A549 (cell line): ENCODE data around the gene NEUROG1. TPM values are rescaled to one million over a fixed set of nuclear protein-coding genes. Genes with fewer than 3 reads are reported as not detected.

Experiments used
- ATAC-seq, 2 experiments: fragments of 200-7000 bp in 1 of 2; fragments of >200 bp in 1 of 2; cut with Nextera tagmentation in 1 of 2; cut with Tn5 transposase in 1 of 2; 3 replicates each; pipeline versions ENCODE4 v1.8.0 to v1.9.1; 2018 to 2020; ENCODE audit warnings: mild to moderate bottlenecking in 1 of 2, moderate library complexity in 1 of 2
- CTCF ChIA-PET: fragments of 300-600 bp; sonication (Branson Sonifier 250); formaldehyde crosslinking; extraction: SDS; loops from one replicate; lab custom pipeline; 2021; ENCODE audit warnings: antibody characterized with exemption, inconsistent platforms; lab: Yijun Ruan, JAX
- POLR2A ChIA-PET: fragments of 350-600 bp; formaldehyde crosslinking; extraction: SDS; loops from one replicate; lab custom pipeline; 2021; ENCODE audit warnings: antibody characterized with exemption, inconsistent platforms; lab: Yijun Ruan, JAX
- DNase-seq, 2 experiments: peaks; one replicate each; pipeline versions ENCODE4 v3.0.0 to v3.0.0-alpha.2; 2011 to 2016; ENCODE audit warnings: low read depth in 1 of 2, low spot score in 1 of 2
- FAIRE-seq: peaks from 2 replicates; lab custom pipeline; 2011; peaks lifted over from hg19 to GRCh38; lab: Jason Lieb, UNC
- H3K27ac ChIP-seq, 2 experiments: fragments of >200 bp; sonication (Bioruptor Twin); formaldehyde crosslinking; 3 replicates each; pipeline ENCODE4 v1.5.1; 2016 to 2017
- H3K4me1 ChIP-seq: fragments of >200 bp; sonication (Bioruptor Twin); formaldehyde crosslinking; 3 replicates; pipeline ENCODE4 v1.6.1; 2016
- H3K4me2 ChIP-seq: fragments of >200 bp; sonication (Bioruptor Twin); formaldehyde crosslinking; 3 replicates; pipeline ENCODE4 v1.6.1; 2016
- H3K4me3 ChIP-seq: fragments of >200 bp; sonication (Bioruptor Twin); formaldehyde crosslinking; 3 replicates; pipeline ENCODE4 v1.5.1; 2016
- H3K9me3 ChIP-seq: fragments of >200 bp; sonication (Bioruptor Twin); formaldehyde crosslinking; 3 replicates; pipeline ENCODE4 v1.6.1; 2016
- CBX8 ChIP-seq: fragments of 200-600 bp; sonication (generic); IDR thresholded peaks from 2 replicates; pipeline ENCODE4 v1.6.1; 2016
- ESRRA ChIP-seq: fragments of 150-350 bp; IDR thresholded peaks from 2 replicates; pipeline ENCODE4 v1.6.1; 2014; ENCODE audit warnings: mild to moderate bottlenecking, low read length, borderline replicate concordance
- FOSB ChIP-seq: fragments of 250-450 bp; sonication (Bioruptor Pico); IDR thresholded peaks from 2 replicates; pipeline ENCODE4 v1.5.0; 2020; ENCODE audit warnings: mild to moderate bottlenecking, moderate library complexity
- FOXS1 ChIP-seq: fragments of 250-450 bp; sonication (Bioruptor Pico); IDR thresholded peaks from 2 replicates; pipeline ENCODE4 v1.5.0; 2020; ENCODE audit warnings: mild to moderate bottlenecking, moderate library complexity
- GATA3 ChIP-seq: IDR thresholded peaks from 2 replicates; pipeline ENCODE4 v1.6.1; 2012; ENCODE audit warnings: borderline replicate concordance
- KDM1A ChIP-seq: fragments of 200-600 bp; sonication (generic); IDR thresholded peaks from 2 replicates; pipeline ENCODE4 v1.6.1; 2016; ENCODE audit warnings: low read depth, mild to moderate bottlenecking
- RAD21 ChIP-seq, 2 experiments: fragments of >200 bp in 1 of 2; sonication (Bioruptor Twin) in 1 of 2; formaldehyde crosslinking in 1 of 2; IDR thresholded peaks in 1 of 2; conservative IDR thresholded peaks in 1 of 2; 2 replicates in 1 of 2; 3 replicates in 1 of 2; pipeline ENCODE4 v1.6.1; 2012 to 2018; ENCODE audit warnings: inconsistent platforms in 1 of 2
- RCOR1 ChIP-seq: fragments of 150-350 bp; IDR thresholded peaks from 2 replicates; pipeline ENCODE4 v1.6.1; 2014; ENCODE audit warnings: antibody characterized with exemption, low read length, low read depth
- SMC3 ChIP-seq: fragments of >200 bp; sonication (Bioruptor Twin); formaldehyde crosslinking; IDR thresholded peaks from 3 replicates; pipeline ENCODE4 v1.6.1; 2018; ENCODE audit warnings: inconsistent platforms
- TFCP2L1 ChIP-seq: fragments of 250-450 bp; sonication (Bioruptor Pico); IDR thresholded peaks from 2 replicates; pipeline ENCODE4 v1.5.0; 2021; ENCODE audit warnings: mild to moderate bottlenecking
- ZFP36 ChIP-seq: fragments of 450-650 bp; IDR thresholded peaks from 2 replicates; pipeline ENCODE4 v1.6.1; 2014; ENCODE audit warnings: borderline replicate concordance; ENCODE audit not compliant: partially characterized antibody
- ZNF302 ChIP-seq: fragments of 250-450 bp; sonication (Bioruptor Pico); IDR thresholded peaks from 2 replicates; pipeline ENCODE4 v1.9.0; 2021; ENCODE audit warnings: inconsistent platforms, mild to moderate bottlenecking, moderate library complexity
- WGBS: methylation state at CpG from one replicate; pipeline ENCODE4 v1.1.6; 2017; ENCODE audit errors: missing lambda C conversion rate; 5-methylcytosine and 5-hydroxymethylcytosine counted together
- polyA plus RNA-seq, 4 experiments: library from polyadenylated mRNA; depleted of rRNA in 3 of 4; stranded (reverse); fragments of >200 nt; fragmentation: RNase III in 1 of 4; extraction: RNeasy Plus Mini Kit Qiagen cat#74134 plus additional on column Dnase treatment in 1 of 4; gene quantifications; 2 replicates in 3 of 4; 3 replicates in 1 of 4; pipeline ENCODE4 v1.2.3, GENCODE V29; 2011 to 2017
- TF ChIP-seq, protein P1 (sequence below): fragments of 250-450 bp; sonication (Bioruptor Pico); IDR thresholded peaks from 2 replicates; pipeline ENCODE4 v1.5.0; 2020; ENCODE audit warnings: low read depth, mild to moderate bottlenecking, moderate library complexity
- TF ChIP-seq, protein P2 (sequence below): fragments of >200 bp; sonication (Bioruptor Twin); formaldehyde crosslinking; IDR thresholded peaks from 3 replicates; pipeline ENCODE4 v1.5.1; 2016
- TF ChIP-seq, protein P3 (sequence below): fragments of 450-650 bp; IDR thresholded peaks from 2 replicates; pipeline ENCODE4 v1.6.1; 2014; ENCODE audit warnings: antibody characterized with exemption
- TF ChIP-seq, protein P4 (sequence below): fragments of 250-450 bp; sonication (Bioruptor Pico); IDR thresholded peaks from 2 replicates; pipeline ENCODE4 v1.5.0; 2021; ENCODE audit warnings: mild to moderate bottlenecking, moderate library complexity, borderline replicate concordance
- TF ChIP-seq, protein P5 (sequence below): IDR thresholded peaks from 2 replicates; pipeline ENCODE4 v1.6.1; 2012
- TF ChIP-seq, protein P6 (sequence below): fragments of 150-350 bp; IDR thresholded peaks from 2 replicates; pipeline ENCODE4 v1.6.1; 2014; ENCODE audit warnings: low read depth, mild to moderate bottlenecking, low read length

NEUROG1 gene
- polyA plus RNA-seq, 2 of the 4 experiments (the other 2 are of a cell fraction): not detected

DNA sequence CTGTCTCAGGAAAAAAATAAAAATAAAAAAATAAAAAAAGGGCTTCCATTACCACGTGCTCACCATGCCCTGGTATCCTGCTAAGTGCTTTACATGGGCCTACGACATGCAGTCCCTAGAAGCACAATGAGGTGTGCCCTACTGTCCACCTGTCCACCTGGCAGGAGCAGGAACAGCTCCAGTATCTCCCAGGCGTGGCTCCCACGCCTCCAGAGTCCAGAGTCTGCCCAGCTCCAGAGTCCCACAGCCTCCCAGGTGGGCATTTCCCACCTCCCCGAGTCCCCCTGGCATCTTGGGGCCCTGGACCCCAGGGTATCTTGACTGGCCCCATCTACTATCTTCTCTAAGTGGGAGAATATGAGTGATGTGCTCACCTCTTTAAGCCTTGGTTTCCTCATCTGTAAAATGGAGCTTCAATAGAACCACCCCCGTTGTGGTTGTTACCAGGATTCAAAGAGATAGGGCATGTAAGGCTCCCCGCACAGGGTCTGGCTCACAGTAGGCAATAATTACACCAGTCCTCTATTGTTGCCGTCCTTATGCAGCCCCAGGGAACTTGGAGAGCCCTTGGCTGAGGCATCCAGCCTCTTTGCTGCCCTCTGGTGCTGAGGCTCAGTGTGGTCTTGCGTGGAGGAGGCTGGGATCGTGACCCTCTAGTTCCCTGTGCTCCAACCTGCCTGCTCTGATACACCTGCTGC lies 34.1 kb upstream of the NEUROG1 start:
- no peak for FAIRE-seq
- no peak overlapping the region for H3K4me3 ChIP-seq
- no peak overlapping the region for H3K4me2 ChIP-seq
- CTCF ChIA-PET: interaction anchor here (0.7 to 34.8 kb wide), 20 partner anchors 9 to 488 kb away, joined by 3 to 1932 read pairs (median 4); partner anchors contain the start of genes CXCL14, DCANP1, SLC25A48 and TIFAB
- TF ChIP-seq, protein P1, sequence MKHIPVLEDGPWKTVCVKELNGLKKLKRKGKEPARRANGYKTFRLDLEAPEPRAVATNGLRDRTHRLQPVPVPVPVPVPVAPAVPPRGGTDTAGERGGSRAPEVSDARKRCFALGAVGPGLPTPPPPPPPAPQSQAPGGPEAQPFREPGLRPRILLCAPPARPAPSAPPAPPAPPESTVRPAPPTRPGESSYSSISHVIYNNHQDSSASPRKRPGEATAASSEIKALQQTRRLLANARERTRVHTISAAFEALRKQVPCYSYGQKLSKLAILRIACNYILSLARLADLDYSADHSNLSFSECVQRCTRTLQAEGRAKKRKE: no peak
- TF ChIP-seq, protein P2, sequence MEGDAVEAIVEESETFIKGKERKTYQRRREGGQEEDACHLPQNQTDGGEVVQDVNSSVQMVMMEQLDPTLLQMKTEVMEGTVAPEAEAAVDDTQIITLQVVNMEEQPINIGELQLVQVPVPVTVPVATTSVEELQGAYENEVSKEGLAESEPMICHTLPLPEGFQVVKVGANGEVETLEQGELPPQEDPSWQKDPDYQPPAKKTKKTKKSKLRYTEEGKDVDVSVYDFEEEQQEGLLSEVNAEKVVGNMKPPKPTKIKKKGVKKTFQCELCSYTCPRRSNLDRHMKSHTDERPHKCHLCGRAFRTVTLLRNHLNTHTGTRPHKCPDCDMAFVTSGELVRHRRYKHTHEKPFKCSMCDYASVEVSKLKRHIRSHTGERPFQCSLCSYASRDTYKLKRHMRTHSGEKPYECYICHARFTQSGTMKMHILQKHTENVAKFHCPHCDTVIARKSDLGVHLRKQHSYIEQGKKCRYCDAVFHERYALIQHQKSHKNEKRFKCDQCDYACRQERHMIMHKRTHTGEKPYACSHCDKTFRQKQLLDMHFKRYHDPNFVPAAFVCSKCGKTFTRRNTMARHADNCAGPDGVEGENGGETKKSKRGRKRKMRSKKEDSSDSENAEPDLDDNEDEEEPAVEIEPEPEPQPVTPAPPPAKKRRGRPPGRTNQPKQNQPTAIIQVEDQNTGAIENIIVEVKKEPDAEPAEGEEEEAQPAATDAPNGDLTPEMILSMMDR: peak; percentile 50
- TF ChIP-seq RAD21 (conservative IDR thresholded peaks at IDR 0.05 in 1 of 2, IDR thresholded peaks at IDR 0.05 in 1 of 2) (peak; percentile 28 to 37; a peak in 2 of 5 replicates), FOXS1 (no peak), SMC3 (peak; percentile 52; the same call in 2 of the 3 replicates)
- TF ChIP-seq, protein P3, sequence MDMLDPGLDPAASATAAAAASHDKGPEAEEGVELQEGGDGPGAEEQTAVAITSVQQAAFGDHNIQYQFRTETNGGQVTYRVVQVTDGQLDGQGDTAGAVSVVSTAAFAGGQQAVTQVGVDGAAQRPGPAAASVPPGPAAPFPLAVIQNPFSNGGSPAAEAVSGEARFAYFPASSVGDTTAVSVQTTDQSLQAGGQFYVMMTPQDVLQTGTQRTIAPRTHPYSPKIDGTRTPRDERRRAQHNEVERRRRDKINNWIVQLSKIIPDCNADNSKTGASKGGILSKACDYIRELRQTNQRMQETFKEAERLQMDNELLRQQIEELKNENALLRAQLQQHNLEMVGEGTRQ: no peak
- TF ChIP-seq, all 56 proteins: peak for 3
- ATAC-seq (peak; percentile 74 to 87), DNase-seq (peak; percentile 48 to 51)
- no peak overlapping the region for H3K27ac ChIP-seq
- H3K4me1 ChIP-seq: no peaks in the 10 kb centered on the region
- 33% methylated on average over 10 of the region's 10 CpGs for WGBS
- POLR2A ChIA-PET: no interaction called here
- no peaks in the 10 kb centered on the region for H3K9me3 ChIP-seq

DNA sequence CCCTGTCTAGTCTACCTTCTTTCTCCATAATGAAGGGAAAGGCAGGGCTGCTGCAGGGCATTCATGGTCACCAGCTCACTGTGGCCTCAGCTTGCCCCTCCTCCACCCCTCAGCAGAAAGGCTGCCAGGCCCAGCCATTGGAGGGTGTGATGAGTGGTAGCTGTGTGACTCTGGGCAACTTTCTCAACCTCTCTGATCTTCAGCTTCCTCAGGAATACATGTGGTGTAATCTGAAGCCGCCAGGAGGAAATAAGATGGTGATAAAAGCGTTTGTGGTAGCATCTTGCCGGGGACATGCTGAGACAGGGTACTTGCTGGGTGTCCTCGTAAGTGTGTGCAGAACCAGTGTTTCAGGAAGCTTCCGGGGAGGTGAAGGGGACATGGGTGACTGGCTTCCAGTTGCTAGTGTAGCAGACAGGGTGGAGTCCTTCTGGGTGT lies 33.2 kb upstream of the NEUROG1 start:
- FAIRE-seq (no peak), DNase-seq (no peak), ATAC-seq (no peak)
- Histone ChIP-seq H3K4me2 (no peak overlapping the region), H3K27ac (no peak overlapping the region), H3K9me3 (no peaks in the 10 kb centered on the region), H3K4me1 (no peaks in the 10 kb centered on the region), H3K4me3 (no peak overlapping the region)
- WGBS: 55% methylated on average over 5 of the region's 5 CpGs
- no peak for TF ChIP-seq ZNF302
- peak; percentile 42 for TF ChIP-seq ZFP36
- TF ChIP-seq FOSB (CRISPR knock-in tag): no peak
- no peak for TF ChIP-seq RCOR1
- TF ChIP-seq RAD21 (conservative IDR thresholded peaks at IDR 0.05 in 1 of 2, IDR thresholded peaks at IDR 0.05 in 1 of 2): no peak
- no peak for TF ChIP-seq ESRRA
- TF ChIP-seq GATA3: no peak
- TF ChIP-seq CBX8: no peak
- TF ChIP-seq, protein P4, sequence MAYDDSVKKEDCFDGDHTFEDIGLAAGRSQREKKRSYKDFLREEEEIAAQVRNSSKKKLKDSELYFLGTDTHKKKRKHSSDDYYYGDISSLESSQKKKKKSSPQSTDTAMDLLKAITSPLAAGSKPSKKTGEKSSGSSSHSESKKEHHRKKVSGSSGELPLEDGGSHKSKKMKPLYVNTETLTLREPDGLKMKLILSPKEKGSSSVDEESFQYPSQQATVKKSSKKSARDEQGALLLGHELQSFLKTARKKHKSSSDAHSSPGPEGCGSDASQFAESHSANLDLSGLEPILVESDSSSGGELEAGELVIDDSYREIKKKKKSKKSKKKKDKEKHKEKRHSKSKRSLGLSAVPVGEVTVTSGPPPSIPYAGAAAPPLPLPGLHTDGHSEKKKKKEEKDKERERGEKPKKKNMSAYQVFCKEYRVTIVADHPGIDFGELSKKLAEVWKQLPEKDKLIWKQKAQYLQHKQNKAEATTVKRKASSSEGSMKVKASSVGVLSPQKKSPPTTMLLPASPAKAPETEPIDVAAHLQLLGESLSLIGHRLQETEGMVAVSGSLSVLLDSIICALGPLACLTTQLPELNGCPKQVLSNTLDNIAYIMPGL (CRISPR knock-in tag): no peak
- TF ChIP-seq TFCP2L1: no peak
- no peak for TF ChIP-seq SMC3
- TF ChIP-seq, protein P5, sequence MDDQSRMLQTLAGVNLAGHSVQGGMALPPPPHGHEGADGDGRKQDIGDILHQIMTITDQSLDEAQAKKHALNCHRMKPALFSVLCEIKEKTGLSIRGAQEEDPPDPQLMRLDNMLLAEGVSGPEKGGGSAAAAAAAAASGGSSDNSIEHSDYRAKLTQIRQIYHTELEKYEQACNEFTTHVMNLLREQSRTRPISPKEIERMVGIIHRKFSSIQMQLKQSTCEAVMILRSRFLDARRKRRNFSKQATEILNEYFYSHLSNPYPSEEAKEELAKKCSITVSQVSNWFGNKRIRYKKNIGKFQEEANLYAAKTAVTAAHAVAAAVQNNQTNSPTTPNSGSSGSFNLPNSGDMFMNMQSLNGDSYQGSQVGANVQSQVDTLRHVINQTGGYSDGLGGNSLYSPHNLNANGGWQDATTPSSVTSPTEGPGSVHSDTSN: no peak
- TF ChIP-seq, protein P6, sequence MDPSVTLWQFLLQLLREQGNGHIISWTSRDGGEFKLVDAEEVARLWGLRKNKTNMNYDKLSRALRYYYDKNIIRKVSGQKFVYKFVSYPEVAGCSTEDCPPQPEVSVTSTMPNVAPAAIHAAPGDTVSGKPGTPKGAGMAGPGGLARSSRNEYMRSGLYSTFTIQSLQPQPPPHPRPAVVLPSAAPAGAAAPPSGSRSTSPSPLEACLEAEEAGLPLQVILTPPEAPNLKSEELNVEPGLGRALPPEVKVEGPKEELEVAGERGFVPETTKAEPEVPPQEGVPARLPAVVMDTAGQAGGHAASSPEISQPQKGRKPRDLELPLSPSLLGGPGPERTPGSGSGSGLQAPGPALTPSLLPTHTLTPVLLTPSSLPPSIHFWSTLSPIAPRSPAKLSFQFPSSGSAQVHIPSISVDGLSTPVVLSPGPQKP: no peak
- TF ChIP-seq KDM1A: peak; percentile 34; the same call in 1 of the 2 replicates
- CTCF ChIA-PET: interaction anchor here (0.7 to 34.8 kb wide), 7 partner anchors 10 to 107 kb away, joined by 3 to 1932 read pairs (median 5); partner anchors contain the start of genes CXCL14, DCANP1 and TIFAB
- POLR2A ChIA-PET: no interaction called here
